ENCODE results near the gene SERPINA6.

GRCh38 chr14:94364037-94364436 is 40.9 kb upstream of the SERPINA6 start:
- no peak for TF ChIP-seq CTCF (conservative IDR thresholded peaks at IDR 0.05 in 1 of 2, IDR thresholded peaks at IDR 0.05 in 1 of 2; ENCODE audit: low read depth in 1 of 2, low read length in 2 of 2)
- TF ChIP-seq EZH2 (IDR thresholded peaks at IDR 0.05; ENCODE audit: low read length, missing control alignments): no peak
